CD4-positive, alpha-beta T cell treated with Interleukin-4 for 1 hour (primary cell): ENCODE measurements around the gene CBS.
A peak's percentile ranks its signal among the peaks of the same experiment; 100 is the strongest.
"Not testable (repeated sequence)": the region's sequence is repeated elsewhere in the genome, so short reads cannot be mapped to it uniquely, and the experiment has no call there.

ENCODE experiments used
- DNase-seq, 2 donors: peaks; one replicate each; pipeline ENCODE4 v3.0.0-alpha.2; 2020 to 2022

CBS gene

GRCh38 chr21:43075170-43076022 lies at the start of gene CBS:
CBS (minus strand) TSS chr21:43075835; CDS start chr21:43072193, 3,642 bp downstream.
- not testable (repeated sequence) for DNase-seq

GRCh38 chr21:43115956-43116355 lies 40.3 kb upstream of the CBS start:
- not testable (repeated sequence) for DNase-seq

GRCh38 chr21:43114483-43114882 lies 38.8 kb upstream of the CBS start:
- DNase-seq, result not testable (repeated sequence)

GRCh38 chr21:43109006-43109405 lies 33.4 kb upstream of the CBS start:
- not testable (repeated sequence) for DNase-seq

DNA sequence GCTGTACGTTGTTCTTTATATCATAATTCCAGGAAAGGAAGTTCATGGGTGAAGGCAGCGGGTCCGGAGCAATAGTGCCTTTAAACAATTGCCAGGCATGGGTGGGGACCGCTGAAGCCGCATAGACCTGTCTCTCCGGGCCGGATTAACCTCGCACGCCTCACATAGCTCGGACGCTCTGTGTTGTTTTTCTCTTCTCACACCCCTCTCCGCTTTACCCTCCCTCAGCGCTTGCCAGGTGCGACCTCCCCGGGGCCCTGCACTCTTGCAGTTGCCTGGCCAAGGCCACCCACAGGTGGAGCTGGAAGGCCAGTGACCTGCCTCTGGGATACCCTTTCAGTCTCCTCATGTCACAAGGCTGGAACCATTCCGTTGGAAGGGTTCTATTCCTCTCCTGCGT lies 32.5 kb upstream of the CBS start:
- not testable (repeated sequence) for DNase-seq

DNA sequence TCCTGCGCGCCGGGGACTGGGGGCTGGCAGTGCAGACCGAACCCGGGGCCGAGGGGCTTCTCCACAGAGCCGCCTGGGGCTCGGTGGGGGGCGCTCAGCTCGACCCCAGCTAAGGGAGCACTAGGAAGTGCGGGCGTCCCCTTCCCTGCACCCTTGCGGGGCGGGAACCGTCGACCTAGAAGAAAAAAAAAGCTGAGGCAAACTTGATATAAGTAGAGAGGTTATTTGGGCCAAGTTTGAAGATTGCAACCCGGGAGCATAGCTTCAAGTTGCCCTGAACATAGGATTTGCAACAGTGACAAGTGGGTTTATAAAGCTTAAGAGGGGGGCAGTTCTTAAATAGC lies 32.1 kb upstream of the CBS start:
- DNase-seq, result not testable (repeated sequence)

DNA sequence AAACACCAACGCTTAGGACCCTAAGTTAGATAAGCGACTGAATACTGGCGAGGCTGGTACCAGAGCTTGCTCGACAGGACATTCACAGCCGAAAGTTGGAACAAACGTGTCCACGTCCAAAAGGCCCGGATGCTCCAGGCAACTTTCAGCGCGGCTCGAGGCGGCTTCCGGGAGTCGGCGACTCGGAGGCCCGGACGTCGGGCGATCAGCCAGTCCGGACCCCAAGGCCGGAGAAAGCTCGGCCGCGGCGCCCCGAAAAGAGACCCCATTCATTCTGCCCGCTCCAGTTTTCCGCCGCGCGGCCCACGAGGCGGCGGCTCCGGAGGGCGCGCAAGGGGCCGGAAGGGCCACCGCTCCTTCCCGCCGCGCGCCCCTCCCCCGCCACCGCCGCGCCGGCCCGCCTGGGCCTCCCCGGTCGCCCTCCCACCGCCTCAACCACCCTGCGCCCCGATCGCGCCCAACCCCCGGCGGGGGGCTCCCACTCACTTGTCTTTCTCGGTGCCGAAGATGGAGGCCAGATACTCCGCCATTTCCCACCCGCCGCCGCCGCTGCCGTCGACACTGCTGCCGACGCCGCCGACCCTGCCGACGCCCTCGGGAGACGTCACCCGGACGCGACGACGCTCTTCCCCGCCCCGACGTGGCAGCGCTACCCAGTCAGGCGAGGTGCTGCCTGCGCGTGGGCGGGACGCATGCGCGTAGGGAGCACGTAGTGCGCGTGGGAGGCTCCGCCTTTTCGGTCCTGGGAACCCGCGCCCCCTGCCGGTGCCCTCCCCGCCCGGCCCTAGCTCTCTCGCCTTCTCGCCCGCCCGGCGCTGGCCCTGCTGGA lies 31.5 kb upstream of the CBS start, which contains the start of gene U2AF1:
Gene U2AF1 (minus strand): TSS at position 606 of the 829 bp plus-strand sequence. CDS start 76 bp downstream, at position 530.
- peak; percentile 76 to 90 for DNase-seq

GRCh38 chr21:43104642-43105041 lies 29.0 kb upstream of the CBS start:
- not testable (repeated sequence) for DNase-seq

- not testable (repeated sequence) for DNase-seq
These were observed 26.6 kb upstream of the CBS start for GRCh38 chr21:43102281-43102680.

DNA sequence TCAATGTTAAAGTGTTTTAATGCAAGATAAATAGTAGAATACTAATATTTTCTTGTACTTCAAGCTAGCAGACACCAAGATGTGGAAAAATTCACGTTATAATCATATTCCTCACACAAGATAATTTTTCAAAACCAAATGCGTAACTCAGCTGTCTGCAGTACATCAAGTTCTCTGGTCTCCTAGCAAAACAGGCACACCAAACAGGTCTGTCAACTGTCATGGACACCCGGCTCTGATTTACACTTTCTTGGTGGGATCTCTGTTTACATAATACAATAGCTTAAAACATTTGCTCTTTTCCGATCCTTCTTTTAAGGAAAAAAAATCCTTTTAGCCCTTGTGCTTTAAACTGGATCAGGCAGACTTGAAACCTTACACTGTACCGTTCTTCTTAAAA lies 26.0 kb upstream of the CBS start:
- not testable (repeated sequence) for DNase-seq

DNA sequence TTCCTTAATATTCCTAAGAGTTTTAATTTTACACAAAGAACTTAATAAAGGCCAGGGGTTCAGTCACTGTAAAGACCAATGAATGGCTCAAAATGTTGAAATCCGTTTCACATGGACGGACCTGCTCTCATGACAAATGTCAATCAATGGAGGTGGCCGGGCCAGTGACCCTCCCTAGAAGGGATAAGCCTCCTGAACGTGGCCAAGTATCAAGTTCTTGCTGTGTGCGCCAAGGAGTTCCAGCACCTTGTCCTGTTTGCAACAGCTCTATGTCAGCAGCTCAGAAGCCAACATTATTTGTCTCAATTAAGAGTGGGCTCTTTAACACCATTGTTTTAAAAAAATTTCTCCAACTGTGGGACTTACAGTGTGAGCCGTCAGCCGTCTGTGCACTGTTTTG lies 25.4 kb upstream of the CBS start:
- DNase-seq, result not testable (repeated sequence)

DNA sequence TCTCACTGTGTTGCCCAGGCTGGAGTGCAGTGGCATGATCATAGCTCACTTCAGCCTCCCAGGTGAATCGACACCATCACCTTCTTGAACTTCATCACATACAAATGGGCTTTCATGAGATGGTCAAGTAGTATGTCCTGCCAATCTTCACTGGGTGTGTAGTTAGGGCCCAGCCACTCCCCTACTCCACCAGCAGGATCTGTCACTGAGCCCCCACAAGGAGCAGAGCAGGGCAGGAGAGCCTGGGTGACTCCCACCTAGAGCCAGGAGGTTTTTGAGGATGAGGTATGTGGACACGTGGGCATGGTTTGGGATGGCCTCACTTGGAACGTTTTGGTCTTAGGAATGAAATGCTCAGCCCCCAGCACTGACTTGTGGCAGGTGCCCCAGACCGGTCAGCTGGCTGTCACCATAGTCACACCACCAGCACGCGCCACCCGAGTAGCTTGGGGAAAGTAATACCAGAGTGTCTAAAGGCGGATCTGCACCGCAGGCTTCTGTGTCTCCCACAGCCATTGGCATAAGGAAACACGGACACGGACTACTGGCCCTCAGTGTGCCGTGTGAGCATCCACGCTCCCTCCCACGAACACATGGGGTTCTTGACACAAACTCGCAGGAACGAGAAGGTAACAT lies 16.5 kb upstream of the CBS start:
- not testable (repeated sequence) for DNase-seq

- DNase-seq, result peak in 1 of 2 donors; percentile 11
These were observed 15.3 kb upstream of the CBS start for GRCh38 chr21:43090947-43091346.

DNA sequence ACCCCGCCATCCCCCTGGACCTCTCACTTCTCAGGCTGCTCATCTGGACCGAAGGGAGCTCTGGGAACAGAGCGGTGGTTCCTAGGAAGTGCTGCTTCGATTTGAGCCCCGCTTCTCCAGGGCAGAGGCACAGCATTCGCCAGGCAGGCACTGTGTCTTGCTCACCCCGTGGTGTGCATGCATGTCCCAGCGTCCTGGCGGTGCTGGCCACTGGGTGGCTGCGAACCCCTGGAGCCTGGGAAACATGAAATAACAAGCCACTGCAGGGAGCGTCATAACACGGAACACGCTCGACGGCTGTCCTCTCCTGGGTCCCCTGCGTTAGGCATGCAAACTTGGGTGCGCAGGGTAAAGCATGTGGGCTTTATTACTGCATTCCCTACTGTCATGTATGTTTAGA lies 13.8 kb upstream of the CBS start:
- not testable (repeated sequence) for DNase-seq

DNA sequence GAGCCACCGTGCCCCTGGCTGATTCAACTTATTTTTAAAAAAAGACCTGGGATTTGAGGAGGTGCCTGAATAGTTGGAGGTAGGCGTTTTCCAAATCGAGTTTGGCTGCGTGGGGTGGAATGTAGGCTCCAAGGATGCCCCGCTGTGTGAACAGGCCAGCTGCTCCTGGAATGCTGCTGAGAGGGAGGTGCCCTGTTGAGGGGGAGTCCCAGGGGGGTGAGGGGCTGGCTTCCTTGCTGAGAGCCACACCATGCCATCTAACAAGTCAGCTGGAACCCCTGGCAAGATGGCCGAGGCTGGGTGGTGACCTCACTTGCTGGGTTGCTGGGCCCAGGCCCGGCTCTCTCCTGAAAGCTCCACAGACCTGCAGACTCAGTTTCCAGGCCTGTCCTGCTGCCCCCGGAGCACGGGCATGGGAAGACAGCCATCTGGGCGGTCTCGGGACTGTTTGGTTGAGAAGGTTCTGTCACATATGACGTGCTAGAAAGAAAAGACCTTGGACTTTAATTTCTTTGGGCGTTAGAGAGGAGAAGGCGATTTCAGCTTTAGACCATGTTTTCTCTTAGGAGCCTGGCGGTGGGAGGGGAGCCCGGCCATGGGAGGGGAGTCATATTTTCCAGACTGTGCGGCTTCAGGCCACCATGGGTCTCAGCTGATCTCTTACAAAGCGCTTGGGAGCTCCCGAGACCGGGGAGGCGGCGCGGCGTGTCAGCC lies 7.1 kb upstream of the CBS start:
- not testable (repeated sequence) for DNase-seq

DNA sequence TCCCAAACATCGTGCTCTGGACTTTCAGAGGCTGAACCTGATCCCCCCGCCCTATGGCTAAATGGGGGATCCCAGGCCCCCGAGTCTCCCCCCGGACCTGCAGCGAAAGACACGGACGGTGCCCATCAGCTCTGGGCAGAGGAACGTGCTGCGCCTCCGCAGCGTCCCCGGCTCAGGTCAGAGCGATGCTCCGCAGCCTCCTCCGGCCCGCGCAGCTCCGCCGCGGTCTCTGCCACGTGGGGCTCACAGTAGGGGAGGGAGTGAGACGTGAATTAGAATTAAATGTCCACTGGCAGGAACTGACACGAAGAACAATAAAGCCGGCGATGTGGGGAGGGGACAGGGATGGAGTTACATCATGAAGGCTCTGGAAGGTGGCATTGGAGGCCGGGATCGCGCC lies 1.0 kb upstream of the CBS start:
- not testable (repeated sequence) for DNase-seq

- DNase-seq, result not testable (repeated sequence)
These were observed 495 bp upstream of the CBS start for GRCh38 chr21:43076023-43076637.

- DNase-seq, result not testable (repeated sequence)
These were observed 1.1 kb downstream of the CBS start for GRCh38 chr21:43074401-43075169.

DNA sequence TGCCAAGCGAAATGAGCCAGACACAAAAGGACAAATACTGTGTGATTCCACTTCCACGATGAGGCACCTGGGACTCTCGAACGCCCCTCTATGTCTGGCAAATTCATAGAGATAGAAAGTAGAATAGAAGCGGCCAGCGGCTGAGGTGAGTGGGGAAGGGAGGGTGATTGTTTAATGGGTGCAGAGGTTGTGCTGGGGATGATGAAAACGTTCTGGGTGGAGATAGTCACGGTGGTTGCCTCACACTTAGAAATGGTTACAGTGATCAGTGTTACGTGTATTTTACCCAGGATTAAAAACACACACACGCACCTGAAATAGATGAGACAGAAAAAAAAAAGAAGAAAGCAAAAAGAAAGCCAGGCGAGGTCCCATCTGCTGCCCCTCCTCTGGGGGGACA lies 2.9 kb downstream of the CBS start:
- DNase-seq, result not testable (repeated sequence)

GRCh38 chr21:43069682-43070081 lies 6.0 kb downstream of the CBS start:
- DNase-seq, result not testable (repeated sequence)

- DNase-seq, result not testable (repeated sequence)
These were observed 7.6 kb downstream of the CBS start for GRCh38 chr21:43068065-43068464.
